ENCODE results near the gene SGK2. TPM values are rescaled to one million over a fixed set of nuclear protein-coding genes. Genes with fewer than 3 reads are reported as not detected.
A peak's percentile ranks its signal among the peaks of the same experiment; 100 is the strongest.
"Not testable (repeated sequence)": the region's sequence is repeated elsewhere in the genome, so short reads cannot be mapped to it uniquely, and the experiment has no call there.

SGK2 gene
- total RNA-seq, 1 donor from 2014 or later = 10.5 TPM

- peak in 1 of 2 experiments; percentile 40 for DNase-seq (ENCODE audit: low spot score in 2 of 2, unreplicated experiment in 2 of 2)
- peak overlapping the region; percentile 98 for H3K27ac Mint-ChIP-seq
- peaks cover 10% of the 10 kb centered on the region for H3K36me3 Mint-ChIP-seq
- no peaks in the 10 kb centered on the region for H3K27me3 Mint-ChIP-seq (ENCODE audit: low read depth)
- peaks cover 24% of the 10 kb centered on the region for H3K4me1 Mint-ChIP-seq
- H3K4me3 Mint-ChIP-seq = peak overlapping the region; percentile 84
- no peak for TF ChIP-seq CTCF (IDR thresholded peaks at IDR 0.05; ENCODE audit: unreplicated experiment)
- H3K9me3 Mint-ChIP-seq = no peaks in the 10 kb centered on the region
Measured at GRCh38 chr20:43590036-43590391, 31.2 kb downstream of the SGK2 start.

- TF ChIP-seq CTCF (IDR thresholded peaks at IDR 0.05; ENCODE audit: unreplicated experiment) = no peak
- Mint-ChIP-seq H3K4me1 (peaks cover 22% of the 10 kb centered on the region), H3K4me3 (peak within 1 kb of the TSS; percentile 84), H3K27ac (peak within 1 kb of the TSS; percentile 98), H3K9me3 (no peaks in the 10 kb centered on the region), H3K27me3 (ENCODE audit: low read depth) (no peaks in the 10 kb centered on the region), H3K36me3 (peaks cover 10% of the 10 kb centered on the region)
- peak; percentile 84 to 89 for DNase-seq (ENCODE audit: low spot score in 2 of 2, unreplicated experiment in 2 of 2)
Measured at GRCh38 chr20:43590392-43591303, 31.8 kb downstream of the SGK2 start, which contains the start of gene IFT52. Gene IFT52 (plus strand): TSS chr20:43590937. CDS start chr20:43594699, 3,762 bp downstream.

- not testable (repeated sequence) for H3K27me3 Mint-ChIP-seq (ENCODE audit: low read depth); H3K27ac Mint-ChIP-seq; H3K4me3 Mint-ChIP-seq; DNase-seq (ENCODE audit: low spot score in 2 of 2, unreplicated experiment in 2 of 2); H3K9me3 Mint-ChIP-seq; H3K4me1 Mint-ChIP-seq
- peaks cover 37% of the 10 kb centered on the region for H3K36me3 Mint-ChIP-seq
Measured at GRCh38 chr20:43601960-43602359, 43.1 kb downstream of the SGK2 start.

- no peaks in the 10 kb centered on the region for H3K9me3 Mint-ChIP-seq
- peaks cover 34% of the 10 kb centered on the region for H3K36me3 Mint-ChIP-seq
- no peaks in the 10 kb centered on the region for H3K27me3 Mint-ChIP-seq (ENCODE audit: low read depth)
- no peak for DNase-seq (ENCODE audit: low spot score in 2 of 2, unreplicated experiment in 2 of 2)
- no peak for TF ChIP-seq CTCF (IDR thresholded peaks at IDR 0.05; ENCODE audit: unreplicated experiment)
- no peak overlapping the region for H3K4me3 Mint-ChIP-seq
- H3K27ac Mint-ChIP-seq = no peak overlapping the region
- no peaks in the 10 kb centered on the region for H3K4me1 Mint-ChIP-seq
Measured at GRCh38 chr20:43603124-43603523, 44.3 kb downstream of the SGK2 start.

GRCh38 chr20:43605715-43606114 lies 46.9 kb downstream of the SGK2 start:
- H3K27me3 Mint-ChIP-seq (ENCODE audit: low read depth) = no peaks in the 10 kb centered on the region
- H3K9me3 Mint-ChIP-seq = no peaks in the 10 kb centered on the region
- H3K27ac Mint-ChIP-seq = no peak overlapping the region
- H3K36me3 Mint-ChIP-seq = peaks cover 30% of the 10 kb centered on the region
- no peak for DNase-seq (ENCODE audit: low spot score in 2 of 2, unreplicated experiment in 2 of 2)
- no peaks in the 10 kb centered on the region for H3K4me1 Mint-ChIP-seq
- H3K4me3 Mint-ChIP-seq = no peak overlapping the region
- no peak for TF ChIP-seq CTCF (IDR thresholded peaks at IDR 0.05; ENCODE audit: unreplicated experiment)

GRCh38 chr20:43607278-43607677 lies 48.5 kb downstream of the SGK2 start:
- not testable (repeated sequence) for H3K27ac Mint-ChIP-seq; H3K4me1 Mint-ChIP-seq; H3K27me3 Mint-ChIP-seq (ENCODE audit: low read depth); DNase-seq (ENCODE audit: low spot score in 2 of 2, unreplicated experiment in 2 of 2); H3K9me3 Mint-ChIP-seq; H3K4me3 Mint-ChIP-seq
- peaks cover 31% of the 10 kb centered on the region for H3K36me3 Mint-ChIP-seq

Data from mesothelial cell of epicardium (in vitro differentiated cells).